ENCODE measurements around the gene CIC.

DNA sequence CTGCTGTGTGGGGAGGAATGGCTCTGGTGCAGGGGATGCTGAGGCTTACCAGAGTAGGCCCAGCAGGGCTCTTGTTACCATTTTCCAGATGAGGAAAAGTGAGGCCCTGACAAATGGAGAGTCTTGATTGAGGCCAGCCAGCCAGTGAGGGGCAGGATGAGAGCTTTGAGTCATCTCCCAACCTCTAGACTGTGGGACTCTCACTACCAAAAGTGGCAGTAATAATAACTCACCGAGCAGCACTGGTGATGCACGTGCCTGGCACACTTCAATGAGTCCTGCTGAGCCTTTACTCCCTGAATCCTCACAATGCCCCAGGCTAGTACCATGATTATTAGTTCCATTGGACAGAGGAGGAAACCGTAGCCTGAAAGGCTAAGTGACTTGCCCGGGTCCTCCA lies 7.8 kb downstream of the CIC start:
- TF ChIP-seq, protein P1, sequence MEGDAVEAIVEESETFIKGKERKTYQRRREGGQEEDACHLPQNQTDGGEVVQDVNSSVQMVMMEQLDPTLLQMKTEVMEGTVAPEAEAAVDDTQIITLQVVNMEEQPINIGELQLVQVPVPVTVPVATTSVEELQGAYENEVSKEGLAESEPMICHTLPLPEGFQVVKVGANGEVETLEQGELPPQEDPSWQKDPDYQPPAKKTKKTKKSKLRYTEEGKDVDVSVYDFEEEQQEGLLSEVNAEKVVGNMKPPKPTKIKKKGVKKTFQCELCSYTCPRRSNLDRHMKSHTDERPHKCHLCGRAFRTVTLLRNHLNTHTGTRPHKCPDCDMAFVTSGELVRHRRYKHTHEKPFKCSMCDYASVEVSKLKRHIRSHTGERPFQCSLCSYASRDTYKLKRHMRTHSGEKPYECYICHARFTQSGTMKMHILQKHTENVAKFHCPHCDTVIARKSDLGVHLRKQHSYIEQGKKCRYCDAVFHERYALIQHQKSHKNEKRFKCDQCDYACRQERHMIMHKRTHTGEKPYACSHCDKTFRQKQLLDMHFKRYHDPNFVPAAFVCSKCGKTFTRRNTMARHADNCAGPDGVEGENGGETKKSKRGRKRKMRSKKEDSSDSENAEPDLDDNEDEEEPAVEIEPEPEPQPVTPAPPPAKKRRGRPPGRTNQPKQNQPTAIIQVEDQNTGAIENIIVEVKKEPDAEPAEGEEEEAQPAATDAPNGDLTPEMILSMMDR (IDR thresholded peaks at IDR 0.05) = no peak
- TF ChIP-seq POLR2A (IDR thresholded peaks at IDR 0.05) = no peak

All from lower leg skin (tissue), 3 donors.